ENCODE measurements around the gene SMYD3.
"Not testable (repeated sequence)": the region's sequence is repeated elsewhere in the genome, so short reads cannot be mapped to it uniquely, and the experiment has no call there.

SMYD3 gene

DNA sequence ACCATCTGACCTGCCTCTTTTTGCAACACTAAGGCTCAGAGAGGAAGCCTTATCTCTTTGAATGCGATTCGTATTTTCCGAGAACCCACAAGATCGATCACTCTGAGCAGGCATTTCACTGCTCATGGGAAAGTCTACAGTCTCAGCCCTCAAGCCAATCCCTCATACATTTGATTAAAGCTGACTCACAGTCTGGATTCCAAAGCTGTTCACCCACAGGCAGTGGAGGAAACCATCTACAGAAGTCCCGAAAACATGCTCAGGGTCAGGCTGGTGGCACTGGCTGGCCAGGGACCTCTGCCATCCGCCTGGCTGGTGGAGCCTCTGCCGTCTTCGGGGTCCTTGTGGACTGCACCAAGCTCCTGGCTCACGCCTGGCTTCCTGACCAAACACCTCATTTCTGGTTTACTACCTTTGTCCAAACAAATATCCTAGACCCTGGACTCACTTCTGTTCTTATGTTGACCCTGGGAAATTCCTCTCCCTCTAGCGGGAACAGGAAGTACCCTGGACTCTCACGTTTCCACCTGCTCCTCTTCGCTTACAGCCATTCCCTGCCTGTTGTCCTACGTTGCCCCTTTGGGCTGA is 650.0 kb downstream of the SMYD3 start:
- DNase-seq, result no peak

DNA sequence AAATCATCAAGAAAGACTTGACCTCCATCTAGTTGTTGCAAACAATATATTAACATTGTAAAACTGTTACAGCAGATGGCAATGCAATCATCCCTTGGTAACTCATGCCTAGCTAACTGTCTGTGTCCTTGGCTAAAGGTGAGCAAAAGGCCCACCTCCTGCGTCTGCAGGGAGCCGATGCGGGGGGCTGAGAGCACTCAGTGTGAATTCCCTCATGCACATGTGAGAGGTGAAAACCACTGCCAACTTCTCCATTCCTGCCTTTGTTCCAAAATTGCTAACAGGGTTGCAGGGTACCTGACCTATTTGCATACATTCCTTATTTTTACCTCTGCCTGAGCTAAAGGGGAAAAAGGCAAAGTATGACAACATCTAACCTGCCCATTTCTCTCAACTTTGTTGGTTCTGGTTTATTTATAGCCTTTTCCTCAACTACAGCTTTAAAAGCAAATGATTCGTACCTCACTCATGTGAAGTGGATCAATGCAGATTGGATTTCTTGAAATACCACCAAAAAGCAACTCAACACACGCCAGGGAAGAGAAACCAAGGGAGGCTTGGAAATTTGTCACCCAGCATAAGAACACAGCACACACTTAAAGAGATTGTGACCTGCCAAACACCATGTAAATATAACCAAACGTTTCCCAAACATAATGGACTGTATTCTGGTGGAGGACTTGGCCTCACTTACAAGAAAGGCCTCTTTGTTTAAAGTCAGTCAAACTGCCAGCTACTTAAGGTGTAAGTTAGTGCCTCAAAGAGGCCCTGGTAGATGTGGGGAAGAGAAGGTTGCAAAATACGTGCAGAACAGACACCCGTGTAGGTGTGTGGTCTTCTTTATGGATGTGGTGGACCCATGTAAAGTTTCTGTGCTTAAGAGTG is 651.0 kb downstream of the SMYD3 start:
- no peak for DNase-seq

DNA sequence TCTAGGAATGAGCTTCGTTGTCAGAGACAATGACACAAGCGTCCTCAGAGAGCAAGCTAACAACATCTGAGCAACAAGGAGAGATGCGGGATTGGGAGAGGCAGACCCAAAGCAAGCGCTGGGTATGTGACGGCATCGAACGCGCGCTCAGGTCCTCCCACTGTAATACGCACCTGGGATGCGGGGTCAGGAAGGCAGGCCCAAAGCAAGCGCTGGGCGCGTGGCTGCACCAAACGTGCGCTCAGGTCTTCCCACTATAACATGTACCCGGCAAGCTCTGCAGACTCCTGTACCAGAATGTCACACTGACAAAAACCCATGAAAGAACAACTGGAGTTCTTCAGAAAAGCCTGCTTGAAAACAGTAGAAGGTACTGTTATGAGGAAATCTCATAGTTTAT is 653.8 kb downstream of the SMYD3 start:
- no peak for DNase-seq

DNA sequence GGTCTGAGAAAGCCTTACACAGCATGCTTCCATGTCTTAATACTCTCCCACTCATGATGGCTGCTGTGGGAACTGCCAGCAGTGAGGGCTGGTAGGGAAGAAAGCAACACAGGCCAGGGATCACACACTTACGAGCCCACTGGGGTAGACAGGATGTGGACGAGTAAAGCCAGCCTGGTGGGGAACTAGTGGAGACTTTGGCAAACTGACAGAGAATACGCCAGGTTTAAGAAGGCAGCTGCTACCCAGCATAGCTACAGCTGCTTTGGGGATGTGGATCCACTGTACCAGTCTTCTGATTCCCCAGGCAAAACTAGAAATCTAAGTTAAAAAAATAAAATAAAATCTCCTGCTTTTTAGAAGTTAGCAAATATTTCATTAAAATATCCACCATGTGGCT is 664.0 kb downstream of the SMYD3 start:
- DNase-seq, result no peak

DNA sequence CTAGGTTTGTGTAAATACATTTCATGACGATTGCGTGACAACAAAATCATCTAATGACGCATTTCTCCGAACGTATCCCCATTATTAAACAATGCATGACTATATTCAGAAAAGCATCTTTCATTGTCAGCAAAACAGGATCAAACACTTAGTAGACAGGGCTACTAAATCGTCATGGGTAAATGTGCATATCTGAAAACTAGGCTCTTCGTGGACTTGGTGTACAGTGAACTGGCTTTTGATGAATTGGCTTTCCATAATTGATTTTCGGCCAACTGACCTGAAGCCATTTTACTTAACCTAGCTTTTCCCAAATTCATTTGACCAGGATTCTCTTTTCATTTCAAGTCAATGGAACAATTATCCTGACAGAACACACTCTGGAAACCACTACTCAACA is 665.0 kb downstream of the SMYD3 start:
- DNase-seq, result no peak

DNA sequence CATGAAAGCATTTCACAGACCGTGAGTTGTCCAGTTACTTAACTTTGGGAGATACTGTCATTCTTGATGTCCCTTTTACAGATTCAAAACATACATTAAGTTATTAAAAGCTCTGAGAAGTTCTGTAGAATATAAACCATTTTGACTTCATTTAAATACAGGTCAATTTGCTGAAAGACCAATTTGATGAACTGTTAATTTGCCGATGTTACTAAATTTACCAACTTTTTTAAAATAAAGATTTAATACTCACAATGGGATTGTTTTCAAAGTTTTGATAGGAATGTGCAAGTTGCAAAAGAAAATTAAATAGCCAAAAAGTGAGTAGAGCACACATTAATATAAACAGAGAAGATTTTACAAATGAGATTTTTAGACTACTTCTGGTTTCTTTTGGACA is 666.1 kb downstream of the SMYD3 start:
- no peak for DNase-seq

DNA sequence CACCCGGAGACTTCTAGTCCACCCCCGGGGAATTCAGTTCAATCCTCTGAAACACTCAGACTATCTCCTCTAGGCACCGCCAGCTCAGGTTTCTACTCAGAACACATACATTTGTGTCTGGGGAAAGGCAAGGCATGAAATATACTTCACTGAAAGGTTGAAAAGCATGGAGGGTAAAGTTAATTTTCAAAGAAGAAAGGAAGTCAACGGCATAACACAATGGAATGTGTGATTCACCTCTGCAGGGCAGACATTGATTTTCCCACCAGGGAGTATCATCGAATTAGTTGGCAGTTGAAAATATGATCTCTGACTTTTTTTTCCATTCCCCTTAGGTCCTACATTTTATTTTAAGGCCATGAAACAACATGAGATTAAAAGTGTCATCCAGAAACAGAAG is 669.4 kb downstream of the SMYD3 start:
- DNase-seq, result no peak

DNA sequence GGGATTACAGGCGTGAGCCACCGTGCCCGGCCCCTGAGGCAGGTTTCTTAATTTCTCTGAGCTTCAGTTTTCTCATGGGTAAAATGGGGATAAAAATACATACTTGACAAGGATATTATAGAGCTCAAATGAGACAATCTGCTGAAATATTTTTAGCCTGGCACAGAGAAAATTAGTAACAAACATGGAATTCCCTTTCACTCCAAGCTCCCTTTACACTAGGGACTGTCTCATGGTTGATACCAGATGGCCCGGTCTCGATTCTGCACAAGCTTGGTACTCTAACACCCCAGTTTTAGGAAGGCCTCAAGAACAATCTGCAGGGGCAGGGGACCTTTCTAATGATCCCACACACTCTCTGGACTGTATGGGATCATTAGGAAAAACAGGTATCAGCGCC is 671.7 kb downstream of the SMYD3 start:
- no peak for DNase-seq

DNA sequence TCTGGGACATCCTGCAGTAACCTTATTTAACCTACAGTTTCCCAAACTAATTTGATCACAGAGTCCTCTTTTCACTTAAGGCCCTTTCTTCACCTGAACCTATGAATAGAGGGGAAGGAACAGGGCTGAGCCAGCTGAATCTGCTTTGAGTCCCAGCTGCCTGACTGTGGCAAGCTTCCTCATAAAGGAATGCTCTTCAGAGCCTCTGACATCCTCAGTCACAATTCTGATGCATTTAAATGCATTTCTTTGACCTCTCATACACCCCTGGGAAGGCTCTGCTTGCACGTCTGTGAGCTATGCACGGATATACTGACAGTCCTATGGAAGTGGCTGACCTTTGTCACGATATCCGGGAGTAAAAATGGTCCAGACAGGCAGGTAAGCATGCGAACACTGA is 673.1 kb downstream of the SMYD3 start:
- DNase-seq, result no peak

DNA sequence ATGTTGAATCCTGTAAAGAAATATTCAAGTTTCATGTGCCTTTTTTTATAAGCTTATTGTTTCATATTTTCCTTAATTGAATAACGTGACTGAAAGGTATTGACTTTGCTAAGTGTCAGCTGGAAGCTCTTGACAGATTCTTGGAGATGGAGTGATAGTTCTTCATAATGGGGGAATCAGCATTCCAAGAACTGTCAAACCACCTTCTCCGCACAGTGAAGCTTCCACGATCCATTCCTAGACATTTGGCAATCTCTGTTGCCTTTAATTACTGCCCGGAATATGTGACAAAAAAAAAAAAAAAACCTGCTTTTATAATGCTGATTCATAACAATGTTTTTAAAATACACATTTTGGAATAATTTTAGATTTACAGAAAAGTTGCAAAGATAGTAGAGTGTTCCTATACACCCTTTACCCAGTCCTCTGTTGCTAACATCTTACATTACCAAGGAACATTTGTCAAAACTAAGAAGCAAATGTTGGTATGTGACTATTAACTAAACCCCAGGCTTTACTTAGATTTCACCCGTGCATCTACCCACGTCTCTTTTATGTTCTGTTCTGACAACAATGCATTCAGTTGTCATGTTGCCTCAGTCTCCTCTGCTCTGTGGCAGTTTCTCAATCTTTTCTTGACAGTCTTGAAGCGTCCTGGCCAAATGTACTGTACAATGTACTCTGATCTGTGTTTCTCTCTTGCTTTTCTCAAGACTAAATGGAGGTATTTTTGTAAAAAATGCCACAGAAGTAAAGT is 674.1 kb downstream of the SMYD3 start:
- no peak for DNase-seq

DNA sequence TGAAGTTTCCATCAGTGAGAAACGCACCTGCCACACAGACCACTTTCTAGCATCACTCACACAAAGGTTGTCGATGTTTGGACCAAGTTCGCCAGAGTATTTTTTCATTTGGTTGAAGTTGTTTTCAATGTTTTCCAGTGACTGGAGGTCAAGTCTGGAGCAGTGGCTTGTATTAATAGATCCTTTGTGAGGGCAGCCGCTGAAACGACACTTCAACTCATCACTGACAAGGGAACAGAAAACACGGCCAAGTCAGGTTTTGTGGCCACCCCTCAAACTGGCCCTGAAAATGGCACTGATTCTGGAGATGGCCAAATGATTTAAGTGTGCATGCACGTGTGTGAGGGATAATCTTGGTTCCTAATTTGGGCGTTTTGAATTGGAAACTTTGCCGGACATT is 675.6 kb downstream of the SMYD3 start:
- DNase-seq, result no peak

DNA sequence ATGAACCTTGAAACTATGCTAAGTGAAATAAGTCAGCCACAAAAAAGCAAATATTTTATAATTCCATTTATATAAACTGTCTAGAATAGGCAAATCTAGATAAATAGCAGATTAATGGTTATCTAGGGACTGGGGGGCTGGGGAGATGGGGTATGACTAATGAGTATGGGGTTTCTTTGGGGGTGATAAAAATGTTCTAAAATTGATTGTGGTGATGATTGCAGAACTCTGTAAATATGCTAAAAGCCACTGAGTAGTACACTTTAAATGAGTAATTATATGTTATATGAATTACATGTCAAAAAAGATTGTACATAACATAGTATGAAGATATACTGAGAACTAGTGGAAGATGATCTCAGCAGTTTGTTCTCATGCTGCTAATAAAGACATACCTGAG is 677.3 kb downstream of the SMYD3 start:
- no peak for DNase-seq

DNA sequence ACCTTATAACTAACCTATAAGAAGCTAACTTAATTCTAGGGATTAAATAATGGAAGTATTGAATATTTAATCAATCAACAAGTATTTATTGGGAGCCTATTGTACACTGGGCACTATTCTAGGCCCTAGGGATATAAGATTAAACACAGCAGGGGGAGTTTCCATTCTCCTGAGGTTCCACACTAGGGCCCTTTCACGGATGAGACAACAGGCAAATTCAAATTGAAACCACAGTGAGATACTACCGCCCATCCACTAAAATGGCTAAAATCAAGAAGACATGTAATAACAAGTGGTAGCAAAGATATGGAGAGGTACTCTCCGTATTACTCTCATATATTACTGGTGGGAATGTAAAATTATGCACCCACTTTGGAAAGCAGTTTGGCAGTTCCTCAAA is 677.9 kb downstream of the SMYD3 start:
- no peak for DNase-seq

DNA sequence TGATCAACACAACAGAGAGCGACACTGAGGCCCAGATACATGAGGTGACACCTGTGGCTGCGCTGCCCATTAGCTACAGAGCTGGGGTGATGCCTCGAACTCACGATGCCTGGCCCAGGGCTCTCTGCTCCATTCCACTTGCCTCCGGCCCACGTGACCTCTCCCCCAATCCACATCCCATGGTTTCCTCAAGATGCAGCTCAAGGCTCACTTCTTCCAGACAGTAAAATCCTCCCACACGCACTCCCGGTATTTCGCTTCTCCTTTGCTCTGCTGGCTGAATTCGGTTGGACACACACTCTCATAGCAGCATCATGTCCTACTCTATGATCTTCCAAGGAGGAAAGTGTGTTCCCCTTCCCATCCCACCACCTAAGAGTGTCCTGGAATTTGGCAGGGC is 679.8 kb downstream of the SMYD3 start:
- DNase-seq, result no peak

DNA sequence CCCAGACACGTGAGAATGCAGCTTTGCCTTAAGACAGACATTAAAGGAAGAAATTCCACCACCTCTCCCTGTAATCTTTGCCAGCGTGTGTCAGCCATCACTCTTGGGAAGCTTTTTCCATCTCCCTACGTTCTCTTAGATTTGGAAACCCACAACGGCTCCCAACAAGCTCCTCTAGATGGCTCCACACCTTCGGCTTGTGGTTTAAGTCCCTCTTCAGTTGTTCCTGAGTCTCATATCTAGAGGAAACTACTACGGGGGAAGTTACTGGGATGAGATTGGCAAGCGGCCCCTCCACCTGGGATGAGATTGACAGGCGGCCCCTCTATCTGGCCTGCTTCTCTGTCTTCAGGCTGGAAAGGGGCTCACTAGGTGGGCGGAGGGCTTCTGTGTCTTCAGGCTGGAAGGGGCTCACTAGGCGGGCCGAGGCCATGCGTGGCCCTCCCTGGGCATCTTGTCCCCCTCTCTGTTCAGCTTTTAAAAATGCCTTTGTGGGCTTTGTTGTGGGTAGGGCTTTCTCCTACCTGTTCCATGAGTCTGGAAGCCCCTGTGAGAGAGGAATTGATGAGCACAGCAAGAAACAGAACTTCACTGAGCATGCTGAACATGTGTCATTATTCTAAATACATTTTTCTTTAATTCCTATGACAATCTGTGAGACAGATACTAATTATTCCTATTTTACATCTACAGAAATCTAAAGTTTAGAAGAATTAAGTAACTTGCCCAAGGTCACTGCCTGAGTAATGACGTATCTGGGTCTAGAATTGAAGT is 681.8 kb downstream of the SMYD3 start:
- DNase-seq, result no peak

DNA sequence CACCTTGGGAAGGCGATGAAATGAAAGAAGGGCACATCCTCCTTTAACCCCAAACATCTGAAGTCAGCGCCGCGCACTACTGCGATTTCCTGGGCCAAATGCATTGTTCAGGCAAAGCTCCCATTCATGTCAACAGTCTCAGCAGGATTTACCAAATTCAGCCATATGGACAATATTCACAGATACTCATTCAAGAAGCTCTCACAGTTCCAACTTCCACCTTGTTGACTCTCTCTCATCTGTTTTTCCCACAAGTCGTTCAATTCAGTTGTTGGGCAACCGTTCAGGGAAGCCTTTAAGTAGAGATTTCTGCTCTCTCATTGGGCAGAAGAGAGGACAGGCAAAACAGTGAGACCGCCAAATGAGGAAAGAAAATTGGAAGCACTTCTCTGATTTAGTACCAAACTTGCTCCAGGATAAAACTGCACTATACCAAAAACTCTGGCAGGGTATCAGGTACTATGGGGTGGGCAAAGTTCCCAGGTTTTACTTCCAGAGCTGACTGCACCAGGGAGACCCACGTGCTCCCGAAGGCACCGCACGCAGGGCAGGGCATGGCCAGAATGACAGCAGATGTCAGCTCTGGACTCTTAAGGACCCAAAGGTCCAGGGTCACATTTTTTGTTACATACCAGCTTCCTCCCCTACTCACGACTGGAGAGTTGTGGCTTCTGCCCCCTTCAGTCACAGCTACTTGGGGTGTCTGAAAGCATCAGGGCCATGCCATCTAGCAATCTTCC is 683.5 kb downstream of the SMYD3 start:
- no peak for DNase-seq

DNA sequence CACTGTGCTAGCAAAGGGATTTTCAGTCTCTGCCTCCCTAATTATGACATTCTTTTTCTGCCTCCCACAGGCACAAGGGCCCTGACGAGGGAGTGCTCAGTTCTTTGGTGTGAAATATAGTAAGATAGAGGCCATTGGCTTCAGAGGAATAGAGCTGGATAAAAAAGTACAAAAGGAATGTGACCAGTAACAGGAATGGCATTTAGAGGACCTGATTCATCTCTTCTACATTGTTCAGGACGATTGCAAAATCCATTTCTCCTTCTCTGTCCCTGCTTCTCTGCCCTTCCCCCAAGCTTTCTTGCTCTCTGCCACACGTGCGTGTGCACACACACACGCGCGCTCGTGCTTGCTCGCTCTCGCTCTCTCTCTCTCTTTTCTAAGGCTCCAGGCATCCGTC is 684.1 kb downstream of the SMYD3 start:
- DNase-seq, result no peak

DNA sequence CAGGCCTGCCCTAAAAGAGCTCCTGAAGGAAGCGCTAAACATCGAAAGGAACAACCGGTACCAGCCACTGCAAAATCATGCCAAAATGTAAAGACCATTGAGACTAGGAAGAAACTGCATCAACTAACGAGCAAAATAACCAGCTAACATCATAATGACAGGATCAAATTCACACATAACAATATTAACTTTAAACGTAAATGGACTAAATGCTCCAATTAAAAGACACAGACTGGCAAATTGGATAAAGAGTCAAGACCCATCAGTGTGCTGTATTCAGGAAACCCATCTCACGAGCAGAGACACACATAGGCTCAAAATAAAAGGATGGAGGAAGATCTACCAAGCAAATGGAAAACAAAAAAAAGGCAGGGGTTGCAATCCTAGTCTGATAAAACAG is 688.7 kb downstream of the SMYD3 start:
- DNase-seq, result not testable (repeated sequence)

DNA sequence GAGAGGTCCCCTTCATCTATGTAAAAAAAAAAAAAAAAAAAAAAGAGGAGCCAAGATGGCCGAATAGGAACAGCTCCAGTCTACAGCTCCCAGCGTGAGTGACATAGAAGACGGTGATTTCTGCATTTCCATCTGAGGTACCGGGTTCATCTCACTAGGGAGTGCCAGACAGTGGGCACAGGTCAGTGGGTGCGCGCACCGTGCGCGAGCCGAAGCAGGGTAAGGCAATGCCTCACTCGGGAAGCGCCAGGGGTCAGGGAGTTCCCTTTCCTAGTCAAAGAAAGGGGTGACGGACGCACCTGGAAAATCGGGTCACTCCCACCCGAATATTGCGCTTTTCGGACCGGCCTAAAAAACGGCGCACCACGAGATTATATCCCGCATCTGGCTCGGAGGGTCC is 690.6 kb downstream of the SMYD3 start:
- not testable (repeated sequence) for DNase-seq

DNA sequence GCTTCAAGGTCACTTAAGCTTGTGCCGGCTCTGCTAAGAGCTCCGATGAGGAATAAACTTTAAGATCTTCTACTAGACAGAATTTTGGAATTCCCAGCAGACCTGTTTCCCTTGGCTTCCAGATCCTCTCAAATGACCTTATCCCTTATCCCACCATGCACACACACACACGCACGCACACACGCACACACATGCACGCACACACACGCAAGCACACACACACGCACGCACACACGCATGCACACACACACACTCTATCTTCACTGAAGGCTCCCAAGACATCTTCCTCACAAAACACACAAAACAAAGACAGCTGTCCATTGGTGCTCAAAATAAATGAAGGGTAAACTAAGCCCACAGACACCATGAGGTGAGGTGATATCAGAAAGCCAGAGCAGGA is 692.4 kb downstream of the SMYD3 start:
- DNase-seq, result no peak

DNA sequence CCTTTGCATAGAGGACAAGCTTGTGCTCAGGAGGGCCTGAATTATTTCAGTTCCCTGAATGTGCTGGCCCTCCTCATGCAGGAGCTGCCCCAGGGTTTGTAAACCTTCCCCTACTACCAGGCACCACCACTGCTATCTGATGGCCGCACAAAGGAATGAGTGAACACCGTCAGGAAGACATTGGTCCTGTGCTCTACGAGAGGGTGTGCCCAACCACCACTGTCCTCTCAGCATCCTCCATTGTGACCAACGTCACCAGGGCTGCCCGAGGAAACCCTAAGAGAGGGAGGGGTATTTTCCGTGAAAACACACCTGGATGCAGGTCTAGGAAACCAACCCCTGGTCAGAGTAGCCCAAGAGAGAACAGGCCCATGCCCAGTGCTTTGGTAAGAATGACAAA is 694.8 kb downstream of the SMYD3 start:
- no peak for DNase-seq

DNA sequence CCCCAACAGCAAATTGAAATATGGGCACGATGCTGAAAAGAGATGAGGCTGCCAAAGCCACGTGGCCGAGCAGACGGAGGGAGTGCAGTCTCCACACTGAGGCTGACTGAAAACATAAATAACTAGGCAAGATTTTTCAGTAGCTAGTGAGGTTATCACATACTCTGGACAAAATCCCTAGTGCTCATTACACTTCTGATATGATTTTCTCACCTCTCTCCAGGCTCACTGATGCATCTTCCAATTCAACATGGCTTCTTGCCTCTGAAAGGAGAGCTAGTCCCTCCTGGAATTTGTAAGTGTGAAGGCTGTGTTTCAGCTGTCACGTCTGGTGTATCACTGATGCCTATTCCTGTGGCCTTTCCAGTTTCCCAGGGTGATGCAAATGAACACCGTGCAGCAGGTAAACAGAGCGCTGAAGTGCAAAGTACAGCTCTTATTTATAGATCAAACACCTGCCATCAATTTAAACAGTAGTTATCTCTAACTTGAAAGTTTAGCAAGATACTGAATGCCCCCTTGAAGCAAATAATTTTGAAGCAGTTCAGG is 696.2 kb downstream of the SMYD3 start:
- DNase-seq, result no peak

All from stimulated activated CD8-positive, alpha-beta memory T cell treated with anti-CD3 and anti-CD28 coated beads, Interleukin-4, amount 100 ng/mL, for 48 hours (primary cell).